Vagina (tissue), 2 donors: ENCODE measurements around the gene RRP8.

ENCODE experiments used
- POLR2A ChIP-seq, 2 donors: fragments of 450-650 bp; IDR thresholded peaks; one replicate each; pipeline ENCODE4 v1.6.1; 2017; ENCODE audit warnings: antibody characterized with exemption in 2 of 2, mild to moderate bottlenecking in 2 of 2, moderate library complexity in 2 of 2
- POLR2AphosphoS5 ChIP-seq, 2 donors: sonication (generic); formaldehyde crosslinking; IDR thresholded peaks; one replicate each; pipeline ENCODE4 v1.9.0; 2017; ENCODE audit warnings: antibody characterized with exemption in 2 of 2, mild to moderate bottlenecking in 2 of 2, low read depth in 1 of 2; ENCODE audit not compliant: insufficient read depth in 1 of 2
- TF ChIP-seq, protein P1 (sequence below), 3 experiments: fragments of 450-650 bp in 2 of 3; fragments of 200-600 bp in 1 of 3; sonication (generic) in 1 of 3; IDR thresholded peaks; one replicate each; pipeline ENCODE4 v1.5.1; 2017 to 2019; ENCODE audit warnings: antibody characterized with exemption in 3 of 3, mild to moderate bottlenecking in 2 of 3, moderate library complexity in 2 of 3

DNA sequence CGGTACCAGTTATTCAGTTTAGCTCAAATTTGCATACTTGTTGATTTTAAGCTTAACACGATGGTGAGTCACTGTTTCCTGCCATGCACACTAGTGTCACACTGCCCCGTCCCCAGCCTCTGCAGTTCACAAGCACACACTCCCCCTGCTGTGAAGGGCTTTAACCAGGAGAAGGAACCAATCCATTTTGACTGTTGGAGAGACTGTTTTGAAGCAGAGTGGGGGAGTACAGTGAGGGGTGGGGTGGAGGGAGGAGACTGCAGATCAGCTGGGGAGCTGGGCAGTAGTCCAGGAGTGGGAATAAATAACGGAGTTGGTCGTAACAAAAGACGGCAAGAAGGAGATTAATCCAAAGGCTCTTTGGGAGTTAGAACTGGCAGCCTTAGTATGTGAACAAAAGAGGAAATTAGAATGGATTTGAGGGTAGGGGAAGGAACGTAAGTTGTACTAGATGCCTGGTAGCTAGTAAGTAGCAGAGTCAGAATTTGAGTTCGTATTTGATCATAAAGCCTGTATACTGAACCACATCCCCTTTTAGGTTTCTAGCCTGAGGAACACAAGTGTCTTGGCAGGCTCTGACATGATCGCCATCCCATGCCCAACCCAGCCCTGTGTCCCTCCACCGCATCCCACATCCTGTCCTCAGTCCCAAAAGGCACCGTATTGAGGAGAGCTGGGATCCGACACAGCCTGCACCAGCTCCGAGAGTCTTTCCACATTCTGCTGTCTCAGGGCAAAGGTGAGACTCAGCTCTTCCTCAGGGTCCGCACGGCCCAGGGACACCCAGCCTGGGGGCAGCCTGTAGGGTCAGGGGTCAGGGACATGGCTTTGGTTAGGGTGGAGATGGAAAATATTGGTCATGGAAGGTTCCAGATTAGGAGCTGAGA is 14.9 kb upstream of the RRP8 start:
- TF ChIP-seq POLR2A (IDR thresholded peaks at IDR 0.05) (peak in 1 of 2 donors; percentile 20), POLR2AphosphoS5 (IDR thresholded peaks at IDR 0.05; ENCODE audit: insufficient read depth in 1 of 2, low read depth in 1 of 2) (peak in 1 of 2 donors; percentile 52)
- TF ChIP-seq, protein P1, sequence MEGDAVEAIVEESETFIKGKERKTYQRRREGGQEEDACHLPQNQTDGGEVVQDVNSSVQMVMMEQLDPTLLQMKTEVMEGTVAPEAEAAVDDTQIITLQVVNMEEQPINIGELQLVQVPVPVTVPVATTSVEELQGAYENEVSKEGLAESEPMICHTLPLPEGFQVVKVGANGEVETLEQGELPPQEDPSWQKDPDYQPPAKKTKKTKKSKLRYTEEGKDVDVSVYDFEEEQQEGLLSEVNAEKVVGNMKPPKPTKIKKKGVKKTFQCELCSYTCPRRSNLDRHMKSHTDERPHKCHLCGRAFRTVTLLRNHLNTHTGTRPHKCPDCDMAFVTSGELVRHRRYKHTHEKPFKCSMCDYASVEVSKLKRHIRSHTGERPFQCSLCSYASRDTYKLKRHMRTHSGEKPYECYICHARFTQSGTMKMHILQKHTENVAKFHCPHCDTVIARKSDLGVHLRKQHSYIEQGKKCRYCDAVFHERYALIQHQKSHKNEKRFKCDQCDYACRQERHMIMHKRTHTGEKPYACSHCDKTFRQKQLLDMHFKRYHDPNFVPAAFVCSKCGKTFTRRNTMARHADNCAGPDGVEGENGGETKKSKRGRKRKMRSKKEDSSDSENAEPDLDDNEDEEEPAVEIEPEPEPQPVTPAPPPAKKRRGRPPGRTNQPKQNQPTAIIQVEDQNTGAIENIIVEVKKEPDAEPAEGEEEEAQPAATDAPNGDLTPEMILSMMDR (IDR thresholded peaks at IDR 0.05): no peak
